CD8-positive, alpha-beta memory T cell (primary cell): Measurements from ENCODE around the gene WNT1. TPM values are rescaled to one million over a fixed set of nuclear protein-coding genes. Genes with fewer than 3 reads are reported as not detected.
A peak's percentile ranks its signal among the peaks of the same experiment; 100 is the strongest.

Source experiments
- CTCF ChIA-PET: fragments of 350-600 bp; sonication (Branson Sonifier 250); formaldehyde crosslinking; loops from one replicate; lab custom pipeline; 2021; ENCODE audit warnings: antibody characterized with exemption; lab: Charles Lee
- POLR2A ChIA-PET: fragments of 350-600 bp; sonication (Branson Sonifier 250); formaldehyde crosslinking; loops from one replicate; lab custom pipeline; 2021; ENCODE audit warnings: antibody characterized with exemption; lab: Charles Lee
- DNase-seq, 5 donors: peaks; one replicate each; pipeline versions ENCODE4 v3.0.0 to v3.0.0-alpha.2; 2020 to 2022; ENCODE audit warnings: mixed read lengths in 1 of 5
- H3K27ac ChIP-seq: one replicate; pipeline ENCODE4 v1.7.0; 2013; ENCODE audit warnings: low read depth, mild to moderate bottlenecking, low read length, moderate library complexity
- H3K27me3 ChIP-seq: 2 replicates; pipeline ENCODE4 v1.7.0; 2013; ENCODE audit warnings: low read length, mild to moderate bottlenecking; ENCODE audit not compliant: insufficient read depth, poor library complexity, severe bottlenecking
- H3K36me3 ChIP-seq: 2 replicates; pipeline ENCODE4 v1.7.0; 2013; ENCODE audit warnings: mild to moderate bottlenecking, low read length, moderate library complexity; ENCODE audit not compliant: insufficient read depth
- H3K4me1 ChIP-seq: 2 replicates; pipeline ENCODE4 v1.7.0; 2013; ENCODE audit warnings: mild to moderate bottlenecking, low read length, moderate library complexity; ENCODE audit not compliant: insufficient read depth
- H3K4me3 ChIP-seq: 2 replicates; pipeline ENCODE4 v1.7.0; 2013; ENCODE audit warnings: mild to moderate bottlenecking, low read length
- H3K9me3 ChIP-seq: 2 replicates; pipeline ENCODE4 v1.7.0; 2013; ENCODE audit warnings: mild to moderate bottlenecking, low read length
- H3K27ac Mint-ChIP-seq, 8 donors: one replicate each; pipeline ENCODE4 v1.8.0; 2020 to 2021; ENCODE audit warnings: mixed read lengths in 8 of 8, mild to moderate bottlenecking in 6 of 8, inconsistent platforms in 3 of 8, moderate library complexity in 3 of 8
- H3K27me3 Mint-ChIP-seq, 2 donors: one replicate each; pipeline ENCODE4 v1.8.0; 2020 to 2021; ENCODE audit warnings: mixed read lengths in 2 of 2, mild to moderate bottlenecking in 1 of 2, moderate library complexity in 1 of 2
- H3K36me3 Mint-ChIP-seq, 3 donors: one replicate each; pipeline ENCODE4 v1.8.0; 2020 to 2021; ENCODE audit warnings: mixed read lengths in 3 of 3, inconsistent platforms in 1 of 3, mild to moderate bottlenecking in 1 of 3
- H3K4me1 Mint-ChIP-seq, 3 donors: one replicate each; pipeline ENCODE4 v1.8.0; 2020 to 2021; ENCODE audit warnings: mixed read lengths in 3 of 3, inconsistent platforms in 1 of 3, mild to moderate bottlenecking in 1 of 3
- H3K4me3 Mint-ChIP-seq, 7 donors: one replicate each; pipeline ENCODE4 v1.8.0; 2020 to 2021; ENCODE audit warnings: mixed read lengths in 7 of 7, mild to moderate bottlenecking in 6 of 7, moderate library complexity in 4 of 7, inconsistent platforms in 2 of 7
- H3K9me3 Mint-ChIP-seq, 5 donors: one replicate each; pipeline ENCODE4 v1.8.0; 2020 to 2022; ENCODE audit warnings: mixed read lengths in 5 of 5, mild to moderate bottlenecking in 3 of 5, moderate library complexity in 2 of 5, inconsistent platforms in 1 of 5
- polyA plus RNA-seq: library from polyadenylated mRNA; unstranded; fragments of 300-500 nt; fragmentation: Illumina TruSeq; gene quantifications from one replicate; pipeline ENCODE4 v1.2.3, GENCODE V29; 2021
- total RNA-seq, 2 experiments: library from RNA; stranded (reverse); gene quantifications; one replicate each; pipeline ENCODE4 v1.2.3, GENCODE V29; 2021

The WNT1 gene
- total RNA-seq (not detected), polyA plus RNA-seq (2.3 TPM)

DNA sequence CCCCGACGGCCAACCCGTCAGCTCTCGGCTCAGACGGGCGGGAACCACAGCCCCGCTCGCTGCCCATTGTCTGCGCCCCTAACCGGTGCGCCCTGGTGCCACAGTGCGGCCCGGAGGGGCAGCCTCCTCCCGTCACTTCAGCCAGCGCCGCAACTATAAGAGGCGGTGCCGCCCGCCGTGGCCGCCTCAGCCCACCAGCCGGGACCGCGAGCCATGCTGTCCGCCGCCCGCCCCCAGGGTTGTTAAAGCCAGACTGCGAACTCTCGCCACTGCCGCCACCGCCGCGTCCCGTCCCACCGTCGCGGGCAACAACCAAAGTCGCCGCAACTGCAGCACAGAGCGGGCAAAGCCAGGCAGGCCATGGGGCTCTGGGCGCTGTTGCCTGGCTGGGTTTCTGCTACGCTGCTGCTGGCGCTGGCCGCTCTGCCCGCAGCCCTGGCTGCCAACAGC, at the start of gene WNT1:
WNT1 (plus strand) TSS at position 32 of the 450 bp plus-strand sequence; CDS start at position 361, 329 bp downstream.
- Histone ChIP-seq H3K4me1 (peaks cover 48% of the 10 kb centered on the region), H3K4me3 (peak within 1 kb of the TSS; percentile 89), H3K27ac (no peak within 1 kb of the TSS), H3K36me3 (no peaks in the 10 kb centered on the region), H3K27me3 (peaks cover 18% of the 10 kb centered on the region), H3K9me3 (no peaks in the 10 kb centered on the region)
- ChIA-PET POLR2A (interaction anchor here (1.0 to 3.4 kb wide), 3 partner anchors 21 to 53 kb away, joined by 3 to 18 read pairs (median 9); partner anchors contain the start of genes ARF3 and FKBP11), CTCF (interaction anchor here (0.9 to 18.0 kb wide), 25 partner anchors 9 to 162 kb away, joined by 3 to 237 read pairs (median 6); partner anchors contain the start of genes ARF3, DDN, DDX23 and FKBP11)
- no peaks in the 10 kb centered on the region for H3K9me3 Mint-ChIP-seq
- H3K27me3 Mint-ChIP-seq: peaks cover 5 to 15% of the 10 kb centered on the region in 2 donors
- peaks cover 0 to 6% (median 2%) of the 10 kb centered on the region in 3 donors for H3K36me3 Mint-ChIP-seq
- H3K4me3 Mint-ChIP-seq: peak within 1 kb of the TSS; percentile 86 to 97 (median 90)
- H3K27ac Mint-ChIP-seq: peak within 1 kb of the TSS; percentile 5 to 99 (median 92)
- H3K4me1 Mint-ChIP-seq: peaks cover 43 to 56% (median 52%) of the 10 kb centered on the region in 3 donors
- DNase-seq: peak in 2 of 5 donors; percentile 4 to 30

DNA sequence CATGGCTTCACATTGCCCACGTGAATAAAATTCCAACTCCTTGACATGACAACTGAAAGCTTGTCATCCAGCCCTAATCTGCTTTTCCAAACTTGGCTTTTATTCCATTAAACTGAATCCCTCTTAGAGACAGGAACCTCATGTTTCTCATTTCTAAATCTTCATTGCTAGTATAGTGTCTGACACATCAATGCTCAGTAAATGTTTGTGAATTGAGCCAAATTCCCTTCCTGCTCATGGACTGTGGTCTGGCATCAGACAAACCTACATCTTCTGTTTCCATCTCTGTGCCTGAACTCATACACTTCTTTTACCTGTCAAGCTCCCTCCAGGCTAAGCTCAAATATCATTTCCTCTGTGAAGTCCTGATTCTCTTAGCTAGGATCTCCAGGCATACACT, 48.6 kb upstream of the WNT1 start:
- Histone ChIP-seq H3K4me3 (no peak overlapping the region), H3K27ac (no peak overlapping the region), H3K4me1 (peaks cover 28% of the 10 kb centered on the region), H3K9me3 (no peaks in the 10 kb centered on the region), H3K36me3 (no peaks in the 10 kb centered on the region), H3K27me3 (no peaks in the 10 kb centered on the region)
- H3K9me3 Mint-ChIP-seq: no peaks in the 10 kb centered on the region
- H3K27ac Mint-ChIP-seq: peak overlapping the region in 6 of 8 donors; percentile 4 to 93 (median 63)
- CTCF ChIA-PET: interaction anchor here (0.6 to 1.7 kb wide), 8 partner anchors 12 to 77 kb away, joined by 3 to 9 read pairs (median 4); partner anchors contain the start of genes DDX23 and WNT1
- peak overlapping the region in 1 of 7 donors; percentile 56 for H3K4me3 Mint-ChIP-seq
- H3K4me1 Mint-ChIP-seq: peaks cover 51 to 61% (median 60%) of the 10 kb centered on the region in 3 donors
- no peaks in the 10 kb centered on the region for H3K27me3 Mint-ChIP-seq
- POLR2A ChIA-PET: interaction anchor here (0.5 to 0.6 kb wide), 2 partner anchors 37 to 67 kb away, joined by 3 to 5 read pairs; no protein-coding TSS in a partner anchor
- H3K36me3 Mint-ChIP-seq: peaks cover 8 to 42% (median 12%) of the 10 kb centered on the region in 3 donors
- no peak for DNase-seq

DNA sequence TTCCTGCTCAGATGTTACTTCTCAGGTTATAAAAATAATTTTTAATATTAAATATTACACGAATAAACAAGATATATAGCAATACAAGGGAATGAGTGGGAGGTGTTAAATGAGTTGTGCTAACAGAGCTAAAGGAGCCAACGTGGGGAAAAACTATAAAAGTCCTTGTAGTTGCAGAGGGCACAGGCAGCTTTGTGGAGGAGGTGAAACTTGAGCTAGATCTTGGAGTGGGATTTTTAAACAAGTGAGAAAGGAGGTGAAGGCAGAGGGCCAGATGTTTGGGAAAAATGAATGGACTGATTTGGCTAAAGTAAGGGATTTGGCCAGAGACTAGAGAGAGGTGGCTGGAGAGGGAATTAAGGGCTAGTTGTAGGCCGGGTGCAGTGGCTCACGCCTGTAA, 47.6 kb upstream of the WNT1 start:
- no peaks in the 10 kb centered on the region for H3K9me3 Mint-ChIP-seq
- no peak overlapping the region for H3K4me3 ChIP-seq
- CTCF ChIA-PET: interaction anchor here (0.8 to 1.7 kb wide), 7 partner anchors 9 to 48 kb away, joined by 3 to 9 read pairs (median 3); partner anchors contain the start of gene WNT1
- H3K4me3 Mint-ChIP-seq: peak overlapping the region in 2 of 7 donors; percentile 19 to 66
- H3K4me1 Mint-ChIP-seq: peaks cover 53 to 66% (median 65%) of the 10 kb centered on the region in 3 donors
- peaks cover 8 to 36% (median 13%) of the 10 kb centered on the region in 3 donors for H3K36me3 Mint-ChIP-seq
- H3K27ac ChIP-seq: no peak overlapping the region
- no peaks in the 10 kb centered on the region for H3K36me3 ChIP-seq
- no peaks in the 10 kb centered on the region for H3K27me3 ChIP-seq
- H3K27ac Mint-ChIP-seq: peak overlapping the region in 5 of 8 donors; percentile 42 to 91 (median 74)
- POLR2A ChIA-PET: no interaction called here
- no peaks in the 10 kb centered on the region for H3K27me3 Mint-ChIP-seq
- no peak for DNase-seq
- no peaks in the 10 kb centered on the region for H3K9me3 ChIP-seq
- H3K4me1 ChIP-seq: peaks cover 34% of the 10 kb centered on the region

DNA sequence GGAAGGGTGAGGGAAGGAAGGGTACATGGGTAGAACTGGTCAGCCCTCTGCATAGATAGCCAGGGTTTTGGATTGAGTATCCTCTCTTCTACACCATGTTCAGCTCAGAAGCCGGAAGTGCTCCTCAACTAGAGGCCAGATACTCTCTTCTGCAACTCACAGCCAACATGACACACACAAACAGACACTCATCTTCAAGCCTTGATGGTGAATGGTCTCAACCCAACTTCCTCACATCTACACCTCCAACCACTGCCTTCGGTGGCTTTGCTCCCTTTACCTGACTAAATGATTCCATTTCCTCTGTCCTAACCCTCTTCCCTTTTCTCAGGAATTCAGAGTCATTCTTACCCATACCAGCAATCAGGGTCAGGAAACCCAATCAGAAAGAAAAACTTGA, 45.2 kb upstream of the WNT1 start:
- no peak overlapping the region for H3K4me3 ChIP-seq
- no peak for DNase-seq

DNA sequence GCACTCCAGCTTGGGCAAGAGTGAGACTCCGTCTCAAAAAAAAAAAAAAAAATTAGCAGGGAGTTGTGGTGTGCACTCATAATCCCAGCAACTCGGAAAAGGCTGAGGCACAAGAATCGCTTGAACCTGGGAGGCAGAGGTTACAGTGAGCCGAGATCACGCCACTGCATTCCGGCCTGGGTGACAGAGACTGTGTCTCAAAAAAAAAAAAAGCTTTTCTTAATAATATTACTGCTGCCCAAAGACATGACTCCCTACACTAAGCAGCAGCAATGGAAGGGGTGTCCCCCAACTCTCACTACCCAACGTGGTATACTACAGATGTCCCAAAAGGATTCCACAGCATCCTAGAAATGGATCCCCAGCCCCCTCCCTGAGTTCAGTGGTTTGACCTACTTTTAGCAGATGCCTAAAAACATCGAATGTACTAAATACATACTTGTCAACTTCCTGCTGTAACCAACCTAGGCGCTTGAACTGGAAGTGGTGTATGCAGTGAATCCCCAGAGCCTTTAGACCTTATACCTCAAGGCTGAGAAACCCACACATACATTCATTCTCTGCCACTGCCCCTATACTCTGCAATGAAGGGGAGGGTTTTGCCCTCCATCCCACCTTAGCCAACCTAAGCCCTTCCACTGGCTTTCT, 44.3 kb upstream of the WNT1 start:
- Mint-ChIP-seq H3K27ac (peak overlapping the region; percentile 88 to 99 (median 98)), H3K4me3 (peak overlapping the region; percentile 74 to 92 (median 85)), H3K9me3 (no peaks in the 10 kb centered on the region), H3K27me3 (no peaks in the 10 kb centered on the region), H3K4me1 (peaks cover 50 to 69% (median 60%) of the 10 kb centered on the region in 3 donors), H3K36me3 (peaks cover 8 to 56% (median 20%) of the 10 kb centered on the region in 3 donors)
- DNase-seq: peak in 4 of 5 donors; percentile 39 to 73 (median 55)
- POLR2A ChIA-PET: interaction anchor here (0.6 to 2.3 kb wide), 5 partner anchors 9 to 81 kb away, joined by 3 to 20 read pairs (median 3); partner anchors contain the start of gene FKBP11
- H3K4me1 ChIP-seq: peaks cover 33% of the 10 kb centered on the region
- no peaks in the 10 kb centered on the region for H3K27me3 ChIP-seq
- no peaks in the 10 kb centered on the region for H3K9me3 ChIP-seq
- CTCF ChIA-PET: interaction anchor here (1.0 to 8.1 kb wide), 9 partner anchors 10 to 81 kb away, joined by 3 to 129 read pairs (median 8); partner anchors contain the start of genes DDX23 and FKBP11
- H3K36me3 ChIP-seq: no peaks in the 10 kb centered on the region
- peak overlapping the region; percentile 27 for H3K27ac ChIP-seq
- peak overlapping the region; percentile 7 for H3K4me3 ChIP-seq

More for the DNA sequence above, 45.2 kb upstream of the WNT1 start:
- CTCF ChIA-PET: interaction anchor here (1.9 to 8.1 kb wide), 5 partner anchors 9 to 59 kb away, joined by 5 to 129 read pairs (median 10); partner anchors contain the start of gene FKBP11
- no peaks in the 10 kb centered on the region for H3K36me3 ChIP-seq
- H3K27me3 ChIP-seq: no peaks in the 10 kb centered on the region
- peaks cover 33% of the 10 kb centered on the region for H3K4me1 ChIP-seq
- Mint-ChIP-seq H3K27ac (peak overlapping the region; percentile 88 to 99 (median 98)), H3K9me3 (no peaks in the 10 kb centered on the region), H3K27me3 (no peaks in the 10 kb centered on the region), H3K36me3 (peaks cover 8 to 47% (median 17%) of the 10 kb centered on the region in 3 donors), H3K4me3 (peak overlapping the region; percentile 78 to 92 (median 85)), H3K4me1 (peaks cover 50 to 69% (median 60%) of the 10 kb centered on the region in 3 donors)
- H3K9me3 ChIP-seq: no peaks in the 10 kb centered on the region
- peak overlapping the region; percentile 27 for H3K27ac ChIP-seq
- POLR2A ChIA-PET: interaction anchor here (2.2 to 2.3 kb wide), 2 partner anchors 8 to 80 kb away, joined by 11 to 20 read pairs; partner anchors contain the start of gene FKBP11

DNA sequence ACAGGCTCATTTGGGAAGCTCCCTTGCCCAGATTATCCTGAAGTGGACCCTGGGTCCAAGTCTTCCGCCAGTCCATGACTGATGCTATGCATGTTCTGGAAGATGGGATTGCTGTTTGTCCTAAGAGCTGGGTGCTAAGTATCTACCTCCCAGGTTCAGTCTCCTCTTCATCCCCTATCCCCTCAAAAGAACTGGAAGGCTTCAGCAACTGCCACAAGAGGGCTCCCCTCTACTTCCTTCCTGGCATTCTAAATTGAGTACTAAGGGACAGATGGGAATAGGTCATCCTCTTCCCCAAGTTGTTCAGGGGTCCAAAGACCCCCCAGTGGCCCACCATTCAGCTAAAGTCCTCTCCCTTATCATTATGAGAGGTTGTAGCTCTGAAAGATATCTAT, 43.8 kb upstream of the WNT1 start:
- Histone ChIP-seq H3K9me3 (no peaks in the 10 kb centered on the region), H3K27ac (peak overlapping the region; percentile 27), H3K36me3 (no peaks in the 10 kb centered on the region), H3K4me1 (peaks cover 33% of the 10 kb centered on the region), H3K27me3 (no peaks in the 10 kb centered on the region), H3K4me3 (peak overlapping the region; percentile 7)
- Mint-ChIP-seq H3K36me3 (peaks cover 7 to 60% (median 20%) of the 10 kb centered on the region in 3 donors), H3K27ac (peak overlapping the region; percentile 88 to 99 (median 98)), H3K9me3 (no peaks in the 10 kb centered on the region), H3K4me1 (peaks cover 50 to 68% (median 60%) of the 10 kb centered on the region in 3 donors), H3K4me3 (peak overlapping the region; percentile 74 to 92 (median 85)), H3K27me3 (no peaks in the 10 kb centered on the region)
- CTCF ChIA-PET: interaction anchor here (1.0 to 8.1 kb wide), 9 partner anchors 10 to 82 kb away, joined by 3 to 129 read pairs (median 8); partner anchors contain the start of genes DDX23 and FKBP11
- POLR2A ChIA-PET: interaction anchor here (0.5 to 2.3 kb wide), 6 partner anchors 8 to 81 kb away, joined by 3 to 20 read pairs (median 4); partner anchors contain the start of gene FKBP11
- no peak for DNase-seq

DNA sequence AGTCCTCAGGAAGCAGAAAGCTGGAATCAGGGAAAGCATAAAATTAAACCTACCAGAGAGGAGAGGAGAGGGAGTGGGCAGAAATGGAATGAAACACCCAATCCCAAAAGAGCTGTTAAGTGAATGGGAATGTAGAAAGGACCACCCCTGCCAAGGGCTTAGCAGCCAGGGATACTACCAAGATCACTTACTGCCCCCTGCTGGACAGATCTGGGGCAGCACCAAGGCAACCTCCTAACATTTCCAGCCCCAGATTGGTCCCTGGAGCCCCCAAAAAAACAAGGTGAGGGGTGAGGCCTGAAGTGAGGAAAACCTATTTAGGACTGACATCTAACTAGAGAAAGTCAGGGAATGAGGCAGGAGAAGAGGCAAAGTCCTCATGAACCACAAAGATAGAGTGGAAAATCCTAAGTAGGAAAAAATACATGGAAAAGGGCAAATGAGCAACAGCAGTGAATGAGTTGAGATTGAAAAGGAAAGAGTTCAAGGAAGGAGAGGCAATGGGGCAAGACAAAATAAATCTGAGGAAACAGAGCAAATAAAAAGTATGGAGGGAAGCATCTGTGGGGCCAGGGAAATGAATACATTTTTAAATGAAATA, 41.6 kb upstream of the WNT1 start:
- no peak overlapping the region for H3K27ac ChIP-seq
- no peaks in the 10 kb centered on the region for H3K9me3 Mint-ChIP-seq
- H3K4me1 ChIP-seq: peaks cover 33% of the 10 kb centered on the region
- H3K4me3 Mint-ChIP-seq: no peak overlapping the region
- no peaks in the 10 kb centered on the region for H3K27me3 Mint-ChIP-seq
- no peaks in the 10 kb centered on the region for H3K36me3 ChIP-seq
- CTCF ChIA-PET: interaction anchor here (0.6 to 8.1 kb wide), 22 partner anchors 11 to 1095 kb away, joined by 3 to 129 read pairs (median 4); partner anchors contain the start of genes ARF3, DDX23, FKBP11 and RND1
- peak overlapping the region; percentile 38 to 98 (median 96) for H3K27ac Mint-ChIP-seq
- POLR2A ChIA-PET: interaction anchor here (0.6 to 2.1 kb wide), 5 partner anchors 11 to 93 kb away, joined by 3 to 11 read pairs (median 3); partner anchors contain the start of genes DDX23 and FKBP11
- DNase-seq: peak; percentile 75 to 88 (median 82)
- H3K9me3 ChIP-seq: no peaks in the 10 kb centered on the region
- peaks cover 36 to 49% (median 42%) of the 10 kb centered on the region in 3 donors for H3K4me1 Mint-ChIP-seq
- H3K27me3 ChIP-seq: no peaks in the 10 kb centered on the region
- no peak overlapping the region for H3K4me3 ChIP-seq
- peaks cover 0 to 63% (median 9%) of the 10 kb centered on the region in 3 donors for H3K36me3 Mint-ChIP-seq
